Bone marrow (tissue), 2 donors: Measurements from ENCODE around the gene PTX4.

ENCODE experiments used
- DNase-seq, 2 donors: peaks; one replicate each; lab custom pipeline; 2025; lab: John Stamatoyannopoulos, UW

The PTX4 gene

GRCh38 chr16:1523581-1524245 is 35.0 kb upstream of the PTX4 start:
- no peak for DNase-seq

GRCh38 chr16:1520461-1520860 is 31.7 kb upstream of the PTX4 start:
- no peak for DNase-seq

GRCh38 chr16:1519831-1520230 is 31.1 kb upstream of the PTX4 start:
- no peak for DNase-seq

- DNase-seq: no peak
These were observed 29.9 kb upstream of the PTX4 start for GRCh38 chr16:1518626-1519135.

- DNase-seq: no peak
These were observed 25.8 kb upstream of the PTX4 start for GRCh38 chr16:1514507-1514906.

GRCh38 chr16:1512774-1513173 is 24.0 kb upstream of the PTX4 start:
- no peak for DNase-seq

- no peak for DNase-seq
These were observed 23.2 kb upstream of the PTX4 start for GRCh38 chr16:1511662-1512569.

GRCh38 chr16:1510941-1511351 is 22.2 kb upstream of the PTX4 start:
- DNase-seq: no peak

- DNase-seq: no peak
These were observed 21.5 kb upstream of the PTX4 start for GRCh38 chr16:1510272-1510671.

- no peak for DNase-seq
These were observed 20.8 kb upstream of the PTX4 start for GRCh38 chr16:1509307-1510221.

- no peak for DNase-seq
These were observed 19.9 kb upstream of the PTX4 start for GRCh38 chr16:1508494-1509187.

- no peak for DNase-seq
These were observed 17.9 kb upstream of the PTX4 start for GRCh38 chr16:1506494-1507213.

- DNase-seq: no peak
These were observed 17.2 kb upstream of the PTX4 start for GRCh38 chr16:1505912-1506311.

- DNase-seq: no peak
These were observed 16.5 kb upstream of the PTX4 start for GRCh38 chr16:1505073-1505844.

GRCh38 chr16:1503110-1503955 is 14.6 kb upstream of the PTX4 start:
- no peak for DNase-seq

GRCh38 chr16:1502092-1503004 is 13.6 kb upstream of the PTX4 start:
- no peak for DNase-seq

GRCh38 chr16:1501630-1502029 is 12.9 kb upstream of the PTX4 start:
- DNase-seq: no peak
